ENCODE data around the gene SLC22A15.
"Not testable (repeated sequence)": the region's sequence is repeated elsewhere in the genome, so short reads cannot be mapped to it uniquely, and the experiment has no call there.

SLC22A15 gene

GRCh38 chr1:116033322-116033721 is 57.0 kb downstream of the SLC22A15 start:
- no peak for DNase-seq (ENCODE audit: low read depth)

GRCh38 chr1:116036255-116036654 is 59.9 kb downstream of the SLC22A15 start:
- DNase-seq (ENCODE audit: low read depth): no peak

- DNase-seq (ENCODE audit: low read depth): no peak
Measured at GRCh38 chr1:116038679-116039078, 62.4 kb downstream of the SLC22A15 start.

GRCh38 chr1:116044071-116044470 is 67.8 kb downstream of the SLC22A15 start:
- no peak for DNase-seq (ENCODE audit: low read depth)

- DNase-seq (ENCODE audit: low read depth): not testable (repeated sequence)
Measured at GRCh38 chr1:116046933-116047332, 70.6 kb downstream of the SLC22A15 start.

- DNase-seq (ENCODE audit: low read depth): not testable (repeated sequence)
Measured at GRCh38 chr1:116051896-116052295, 75.6 kb downstream of the SLC22A15 start.

GRCh38 chr1:116062201-116062600 is 85.9 kb downstream of the SLC22A15 start:
- no peak for DNase-seq (ENCODE audit: low read depth)

GRCh38 chr1:116064616-116065015 is 88.3 kb downstream of the SLC22A15 start:
- no peak for DNase-seq (ENCODE audit: low read depth)

GRCh38 chr1:116066868-116067565 is 90.7 kb downstream of the SLC22A15 start:
- DNase-seq (ENCODE audit: low read depth): no peak

GRCh38 chr1:116067566-116067890 is 91.2 kb downstream of the SLC22A15 start:
- DNase-seq (ENCODE audit: low read depth): no peak

GRCh38 chr1:116075575-116075974 is 99.3 kb downstream of the SLC22A15 start:
- DNase-seq (ENCODE audit: low read depth): no peak

- no peak for DNase-seq (ENCODE audit: low read depth)
Measured at GRCh38 chr1:116075990-116076389, 99.7 kb downstream of the SLC22A15 start.

- no peak for DNase-seq (ENCODE audit: low read depth)
Measured at GRCh38 chr1:116076831-116077230, 100.5 kb downstream of the SLC22A15 start.

GRCh38 chr1:116078699-116079223 is 102.4 kb downstream of the SLC22A15 start:
- DNase-seq (ENCODE audit: low read depth): no peak

- no peak for DNase-seq (ENCODE audit: low read depth)
Measured at GRCh38 chr1:116087628-116088027, 111.3 kb downstream of the SLC22A15 start.

- no peak for DNase-seq (ENCODE audit: low read depth)
Measured at GRCh38 chr1:116089870-116090269, 113.6 kb downstream of the SLC22A15 start.

- no peak for DNase-seq (ENCODE audit: low read depth)
Measured at GRCh38 chr1:116091083-116091482, 114.8 kb downstream of the SLC22A15 start.

- no peak for DNase-seq (ENCODE audit: low read depth)
Measured at GRCh38 chr1:116092752-116093489, 116.6 kb downstream of the SLC22A15 start.

- DNase-seq (ENCODE audit: low read depth): no peak
Measured at GRCh38 chr1:116095027-116095426, 118.7 kb downstream of the SLC22A15 start.

GRCh38 chr1:116096013-116096618 is 119.8 kb downstream of the SLC22A15 start:
- DNase-seq (ENCODE audit: low read depth): no peak

- DNase-seq (ENCODE audit: low read depth): no peak
Measured at GRCh38 chr1:116097626-116098025, 121.3 kb downstream of the SLC22A15 start.

- no peak for DNase-seq (ENCODE audit: low read depth)
Measured at GRCh38 chr1:116099379-116099778, 123.1 kb downstream of the SLC22A15 start.

- DNase-seq (ENCODE audit: low read depth): no peak
Measured at GRCh38 chr1:116099919-116100318, 123.6 kb downstream of the SLC22A15 start.
